Measurements from ENCODE around the gene KRT6A. TPM values are rescaled to one million over a fixed set of nuclear protein-coding genes. Genes with fewer than 3 reads are reported as not detected.

The KRT6A gene
- total RNA-seq, 1 donor from 2014 or later: 18,870 TPM

- ATAC-seq: peak; percentile 1
Measured at GRCh38 chr12:52524241-52524897, 31.3 kb upstream of the KRT6A start.

- ATAC-seq: peak; percentile 27
Measured at GRCh38 chr12:52523824-52524223, 30.8 kb upstream of the KRT6A start.

GRCh38 chr12:52522346-52523011 lies 29.4 kb upstream of the KRT6A start:
- peak; percentile 39 for ATAC-seq

- peak; percentile 1 for ATAC-seq
Measured at GRCh38 chr12:52521568-52522266, 28.7 kb upstream of the KRT6A start.

- peak; percentile 41 for ATAC-seq
Measured at GRCh38 chr12:52521175-52521567, 28.1 kb upstream of the KRT6A start.

- peak; percentile 59 for ATAC-seq
Measured at GRCh38 chr12:52519826-52520662, 27.0 kb upstream of the KRT6A start, which contains the start of gene KRT5. Gene KRT5 (minus strand): TSS chr12:52520394. CDS start chr12:52520296, 98 bp downstream.

- ATAC-seq: no peak
Measured at GRCh38 chr12:52519387-52519703, 26.3 kb upstream of the KRT6A start.

- no peak for ATAC-seq
Measured at GRCh38 chr12:52518574-52519386, 25.7 kb upstream of the KRT6A start.

- no peak for ATAC-seq
Measured at GRCh38 chr12:52517888-52518287, 24.8 kb upstream of the KRT6A start.

- no peak for ATAC-seq
Measured at GRCh38 chr12:52517005-52517835, 24.2 kb upstream of the KRT6A start.

- ATAC-seq: peak; percentile 4
Measured at GRCh38 chr12:52515927-52516831, 23.1 kb upstream of the KRT6A start.

- peak; percentile 16 for ATAC-seq
Measured at GRCh38 chr12:52515319-52515646, 22.2 kb upstream of the KRT6A start.

GRCh38 chr12:52514471-52515318 lies 21.6 kb upstream of the KRT6A start:
- ATAC-seq: peak; percentile 2

- peak; percentile 30 for ATAC-seq
Measured at GRCh38 chr12:52513736-52514135, 20.7 kb upstream of the KRT6A start.

- peak; percentile 3 for ATAC-seq
Measured at GRCh38 chr12:52508211-52508610, 15.2 kb upstream of the KRT6A start.

GRCh38 chr12:52506858-52507715 lies 14.0 kb upstream of the KRT6A start:
- peak; percentile 46 for ATAC-seq

GRCh38 chr12:52502877-52503276 lies 9.8 kb upstream of the KRT6A start:
- no peak for ATAC-seq

- ATAC-seq: no peak
Measured at GRCh38 chr12:52501490-52501889, 8.4 kb upstream of the KRT6A start.

Data from esophagus mucosa (tissue), 1 donor.